ENCODE results near the gene G6PC3.

G6PC3 gene

DNA sequence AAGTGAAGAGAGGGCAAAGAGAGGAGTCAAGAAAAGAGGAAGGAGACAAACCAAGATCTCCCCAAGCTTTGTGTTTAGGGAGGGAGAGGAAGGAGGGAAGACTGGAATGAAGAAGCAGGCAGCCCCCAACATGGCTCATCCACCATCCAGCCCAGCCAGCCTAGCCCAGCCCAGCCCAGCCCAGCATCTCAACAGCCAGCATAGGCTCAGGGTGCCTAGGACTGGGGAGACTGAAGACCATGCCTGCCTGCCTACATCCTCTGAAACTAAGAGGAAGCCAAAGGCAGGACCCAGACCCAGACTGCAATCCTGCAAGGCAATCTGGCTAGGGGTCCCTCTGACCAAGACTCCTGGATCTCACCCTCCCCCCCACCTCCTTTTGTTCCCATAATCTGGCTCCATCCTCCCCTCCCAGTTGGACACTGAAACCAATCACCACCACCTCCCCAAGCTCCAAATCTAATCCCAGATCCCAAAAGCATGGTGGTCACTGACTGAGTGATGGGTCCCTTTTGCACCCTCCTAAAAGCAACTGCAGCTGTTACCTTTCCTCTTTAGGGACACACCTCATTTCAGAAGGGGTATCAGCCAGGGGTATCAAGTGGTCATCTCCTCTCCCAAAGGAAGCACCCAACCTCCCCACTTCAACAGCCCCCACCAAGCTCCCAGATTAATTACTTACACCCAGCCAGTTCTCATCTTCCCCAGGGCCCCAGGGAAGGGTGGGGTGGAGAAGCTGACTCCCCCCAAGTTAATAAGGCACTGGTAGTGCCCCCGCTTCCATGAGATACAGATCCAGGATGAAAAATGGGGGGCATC is 51.7 kb downstream of the G6PC3 start:
- no peak for DNase-seq (ENCODE audit: extremely low read depth in 1 of 2, low read depth in 1 of 2)

DNA sequence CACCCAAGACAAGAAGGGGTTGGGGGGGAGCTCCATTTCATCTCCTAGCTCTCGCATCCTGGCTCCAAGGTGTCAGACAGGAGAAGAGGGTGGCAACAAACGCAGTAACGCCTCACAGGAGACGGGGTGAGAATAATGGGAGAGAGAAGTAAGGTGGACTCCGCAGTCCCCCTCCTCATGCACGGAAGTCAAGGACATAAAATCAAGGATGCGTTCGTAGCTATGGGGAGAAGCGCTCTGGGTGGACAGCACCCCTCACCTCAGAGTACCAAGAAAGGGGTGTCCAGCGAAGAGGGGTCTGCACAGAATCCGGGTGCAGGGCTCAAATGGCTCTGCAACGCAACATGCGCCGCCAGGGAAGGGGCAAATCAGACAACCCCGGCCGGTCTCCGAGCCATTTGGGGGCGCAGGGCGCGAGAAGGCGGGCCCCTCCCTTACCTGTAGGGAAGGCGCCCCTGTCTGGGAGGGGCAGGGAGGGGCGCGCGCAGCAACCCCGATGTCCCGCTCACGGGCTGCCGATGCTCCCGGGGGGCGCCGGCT is 52.4 kb downstream of the G6PC3 start:
- no peak for DNase-seq (ENCODE audit: extremely low read depth in 1 of 2, low read depth in 1 of 2)

DNA sequence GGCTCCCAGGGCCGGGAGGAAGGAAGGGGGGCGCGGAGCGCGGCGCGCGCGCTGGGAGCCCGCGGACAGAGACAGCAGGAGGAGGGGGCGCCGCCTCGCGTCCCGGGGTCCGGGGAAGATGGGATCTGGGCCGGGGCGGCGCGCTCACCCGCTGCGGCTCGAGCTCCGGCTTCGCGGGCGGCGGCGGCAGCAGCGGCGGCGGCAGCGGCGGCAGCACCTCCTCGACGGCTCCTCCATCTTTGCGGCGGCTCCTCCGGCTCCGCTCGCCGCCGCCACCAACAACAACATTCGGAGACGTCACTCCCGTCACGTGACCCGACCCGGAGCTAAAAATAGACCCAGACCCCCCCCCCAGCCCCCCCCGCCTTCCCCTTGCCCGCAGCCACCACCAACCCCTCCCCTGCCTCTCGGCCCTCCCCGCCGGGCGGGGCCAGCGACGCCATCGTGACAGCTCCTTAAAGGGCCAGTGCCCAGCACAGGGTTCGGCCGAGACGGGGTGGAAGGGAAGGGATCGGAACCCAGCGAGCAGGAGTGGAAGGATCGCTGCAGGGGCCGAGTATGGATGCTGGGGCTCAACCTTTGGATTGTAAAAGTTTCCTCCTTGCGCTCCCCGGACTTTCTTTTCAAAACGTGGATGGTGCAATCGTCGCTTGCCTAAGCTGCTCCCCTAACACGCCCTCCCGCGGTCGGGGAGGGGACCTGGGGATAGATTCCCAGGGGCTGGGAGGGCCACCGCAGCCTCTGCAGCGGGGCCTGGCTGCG is 53.0 kb downstream of the G6PC3 start, which contains the start of gene HDAC5:
TSS of gene HDAC5 (minus strand) at position 286 of the 762 bp plus-strand sequence. CDS start 6,126 bp downstream, outside the sequence.
- peak; percentile 89 to 93 for DNase-seq (ENCODE audit: extremely low read depth in 1 of 2, low read depth in 1 of 2)

DNA sequence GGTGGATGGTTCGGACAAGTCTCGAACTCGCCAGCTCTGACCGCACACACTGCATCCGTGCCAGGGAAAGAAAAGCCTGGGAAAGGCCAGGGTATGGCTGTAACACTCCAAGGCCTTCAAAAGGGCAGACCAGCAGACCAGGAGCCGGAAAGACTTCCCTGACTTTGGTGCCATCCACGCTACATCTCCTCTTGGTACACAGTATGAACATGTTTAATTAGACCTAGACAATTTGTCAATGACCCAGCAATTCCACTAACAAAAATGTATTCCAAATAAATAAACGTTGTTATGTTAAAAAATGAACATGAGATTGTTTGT is 53.5 kb downstream of the G6PC3 start:
- DNase-seq (ENCODE audit: extremely low read depth in 1 of 2, low read depth in 1 of 2): no peak

All from activated CD8-positive, alpha-beta memory T cell treated with anti-CD3 and anti-CD28 coated beads for 1 hour (primary cell).